Esophagus squamous epithelium (tissue), 5 donors: ENCODE measurements around the gene FIP1L1. TPM values are rescaled to one million over a fixed set of nuclear protein-coding genes. Genes with fewer than 3 reads are reported as not detected.

Experiments used
- DNase-seq: peaks from one replicate; lab custom pipeline; 2025; lab: John Stamatoyannopoulos, UW
- H3K27ac ChIP-seq, 4 donors: fragments of 200-600 bp; sonication (generic); one replicate each; pipeline ENCODE4 v1.5.1; 2016 to 2019; ENCODE audit warnings: mild to moderate bottlenecking in 1 of 4
- H3K27me3 ChIP-seq, 4 donors: fragments of 200-600 bp; sonication (generic); 1 replicate in 3 of 4; 2 replicates in 1 of 4; pipeline versions ENCODE4 v1.5.1 to v1.6.0; 2017 to 2021; ENCODE audit warnings: antibody characterized with exemption in 1 of 4
- H3K36me3 ChIP-seq, 3 donors: fragments of 200-600 bp; sonication (generic); one replicate each; pipeline ENCODE4 v1.5.1; 2016 to 2019
- H3K4me1 ChIP-seq, 3 donors: fragments of 200-600 bp; sonication (generic); one replicate each; pipeline ENCODE4 v1.5.1; 2017 to 2019
- H3K4me3 ChIP-seq, 4 donors: fragments of 200-600 bp; sonication (generic); 1 replicate in 3 of 4; 2 replicates in 1 of 4; pipeline ENCODE4 v1.5.1; 2016 to 2019; ENCODE audit warnings: mild to moderate bottlenecking in 2 of 4, moderate library complexity in 1 of 4
- H3K9me3 ChIP-seq, 3 donors: fragments of 200-600 bp; sonication (generic); one replicate each; pipeline ENCODE4 v1.5.1; 2016 to 2019
- CTCF ChIP-seq, 6 experiments: fragments of 450-650 bp in 4 of 6; fragments of 200-600 bp in 2 of 6; sonication (generic) in 2 of 6; IDR thresholded peaks; one replicate each; pipeline ENCODE4 v1.5.1; 2016 to 2019; ENCODE audit warnings: antibody characterized with exemption in 6 of 6, mild to moderate bottlenecking in 4 of 6, moderate library complexity in 4 of 6
- POLR2A ChIP-seq, 4 donors: fragments of 450-650 bp; IDR thresholded peaks; one replicate each; pipeline ENCODE4 v1.6.1; 2017; ENCODE audit warnings: antibody characterized with exemption in 4 of 4, mild to moderate bottlenecking in 4 of 4, moderate library complexity in 3 of 4
- WGBS, 2 donors: methylation state at CpG; one replicate each; pipeline ENCODE4 v1.1.5; 2018; 5-methylcytosine and 5-hydroxymethylcytosine counted together
- intact Hi-C: fragments of 100-400 bp; cut with DNase I; formaldehyde crosslinking; loops from one replicate; pipeline ENCODE4 v1.15.0; 2022
- total RNA-seq, 4 donors: library from RNA; depleted of rRNA; stranded (reverse); fragments of >200 nt; gene quantifications; one replicate each; pipeline ENCODE4 v1.1.0, GENCODE V29; 2016
- donor health status: DM: yes; HTN: yes; CAD: no.

Gene FIP1L1
- total RNA-seq, 4 donors from 2014 or later: 24.8 to 46.0 (median 32.9) TPM

GRCh38 chr4:53371049-53371448 lies 6.4 kb upstream of the FIP1L1 start:
- 82 to 85% methylated on average over 3 of the region's 3 CpGs for WGBS, 2 donors

GRCh38 chr4:53371843-53372521 lies 5.5 kb upstream of the FIP1L1 start:
- DNase-seq: no peak
- H3K4me3 ChIP-seq: no peak overlapping the region
- no peaks in the 10 kb centered on the region for H3K36me3 ChIP-seq
- TF ChIP-seq CTCF (IDR thresholded peaks at IDR 0.05) (no peak), POLR2A (IDR thresholded peaks at IDR 0.05) (no peak)
- WGBS, 2 donors: 71 to 76% methylated on average over 4 of the region's 4 CpGs
- no peak overlapping the region for H3K27ac ChIP-seq
- intact Hi-C loops: no loop called here
- H3K9me3 ChIP-seq: no peaks in the 10 kb centered on the region
- peaks cover 0 to 4% (median 0%) of the 10 kb centered on the region in 3 donors for H3K4me1 ChIP-seq
- H3K27me3 ChIP-seq: peaks cover 0 to 49% (median 0%) of the 10 kb centered on the region in 4 donors

More at GRCh38 chr4:53371049-53371448, 6.4 kb upstream of the FIP1L1 start:
- no peak overlapping the region for H3K27ac ChIP-seq
- no peak for DNase-seq
- H3K4me1 ChIP-seq: peaks cover 0 to 7% (median 6%) of the 10 kb centered on the region in 3 donors
- H3K9me3 ChIP-seq: no peaks in the 10 kb centered on the region
- intact Hi-C loops: no loop called here
- TF ChIP-seq POLR2A (IDR thresholded peaks at IDR 0.05): no peak
- no peak for TF ChIP-seq CTCF (IDR thresholded peaks at IDR 0.05)
- no peaks in the 10 kb centered on the region for H3K36me3 ChIP-seq
- H3K27me3 ChIP-seq: peaks cover 0 to 49% (median 0%) of the 10 kb centered on the region in 4 donors
- H3K4me3 ChIP-seq: no peak overlapping the region

GRCh38 chr4:53374777-53375258 lies 2.6 kb upstream of the FIP1L1 start:
- H3K4me1 ChIP-seq: peaks cover 0 to 25% (median 13%) of the 10 kb centered on the region in 3 donors
- H3K4me3 ChIP-seq: no peak overlapping the region
- no peaks in the 10 kb centered on the region for H3K36me3 ChIP-seq
- no peak overlapping the region for H3K27ac ChIP-seq
- TF ChIP-seq POLR2A (IDR thresholded peaks at IDR 0.05): no peak
- TF ChIP-seq CTCF (IDR thresholded peaks at IDR 0.05): no peak
- WGBS, 2 donors: 78 to 82% methylated on average over 4 of the region's 4 CpGs
- intact Hi-C loops: no loop called here
- H3K27me3 ChIP-seq: peaks cover 0 to 34% (median 0%) of the 10 kb centered on the region in 4 donors
- H3K9me3 ChIP-seq: no peaks in the 10 kb centered on the region
- DNase-seq: no peak

- intact Hi-C loops: no loop called here
- Histone ChIP-seq H3K27me3 (peaks cover 0 to 13% (median 0%) of the 10 kb centered on the region in 4 donors), H3K36me3 (peaks cover 0 to 2% (median 0%) of the 10 kb centered on the region in 3 donors), H3K4me1 (peaks cover 0 to 39% (median 13%) of the 10 kb centered on the region in 3 donors), H3K27ac (peak overlapping the region; percentile 88 to 94 (median 92)), H3K4me3 (peak overlapping the region; percentile 70 to 98 (median 81)), H3K9me3 (no peaks in the 10 kb centered on the region)
- no peak for DNase-seq
- no peak for TF ChIP-seq POLR2A (IDR thresholded peaks at IDR 0.05)
- TF ChIP-seq CTCF (IDR thresholded peaks at IDR 0.05): no peak
- 60 to 65% methylated on average over 5 of the region's 5 CpGs for WGBS, 2 donors
Observed at GRCh38 chr4:53376900-53377299, 541 bp upstream of the FIP1L1 start.

- TF ChIP-seq CTCF (IDR thresholded peaks at IDR 0.05) (no peak), POLR2A (IDR thresholded peaks at IDR 0.05) (no peak)
- peaks cover 0 to 7% (median 0%) of the 10 kb centered on the region in 4 donors for H3K27me3 ChIP-seq
- intact Hi-C loops: no loop called here
- DNase-seq: no peak
- H3K36me3 ChIP-seq: peaks cover 0 to 15% (median 0%) of the 10 kb centered on the region in 3 donors
- peak overlapping the region; percentile 70 to 98 (median 81) for H3K4me3 ChIP-seq
- 0 to 1% methylated on average over 10 of the region's 10 CpGs for WGBS, 2 donors
- peaks cover 0 to 39% (median 13%) of the 10 kb centered on the region in 3 donors for H3K4me1 ChIP-seq
- peak overlapping the region; percentile 88 to 94 (median 92) for H3K27ac ChIP-seq
- no peaks in the 10 kb centered on the region for H3K9me3 ChIP-seq
Observed at GRCh38 chr4:53378171-53378482, 686 bp downstream of the FIP1L1 start.
